Liver (tissue), 9 donors: ENCODE data around the gene MOB3B. TPM values are rescaled to one million over a fixed set of nuclear protein-coding genes. Genes with fewer than 3 reads are reported as not detected.

ENCODE experiments used
- DNase-seq: peaks from one replicate; pipeline ENCODE4 v3.0.0-alpha.2; 2017; ENCODE audit warnings: low spot score
- H3K27ac ChIP-seq, 2 donors: one replicate each; pipeline ENCODE4 v1.7.0; 2013; ENCODE audit warnings: inconsistent platforms in 2 of 2, low read length in 2 of 2, control low read depth in 1 of 2, low read depth in 1 of 2, mild to moderate bottlenecking in 1 of 2
- H3K27me3 ChIP-seq, 4 donors: one replicate each; pipeline versions ENCODE4 v1.6.1 to v1.7.0; 2013; ENCODE audit warnings: low read length in 3 of 4, inconsistent platforms in 1 of 4, mild to moderate bottlenecking in 1 of 4, moderate library complexity in 1 of 4; ENCODE audit not compliant: control insufficient read depth in 4 of 4, insufficient read depth in 4 of 4
- H3K36me3 ChIP-seq, 4 donors: one replicate each; pipeline versions ENCODE4 v1.6.1 to v1.7.0; 2013; ENCODE audit warnings: low read length in 3 of 4, mild to moderate bottlenecking in 3 of 4, low read depth in 1 of 4, moderate library complexity in 1 of 4; ENCODE audit not compliant: control insufficient read depth in 4 of 4, insufficient read depth in 3 of 4
- H3K4me1 ChIP-seq, 4 donors: one replicate each; pipeline versions ENCODE4 v1.6.1 to v1.7.0; 2013; ENCODE audit warnings: low read length in 3 of 4, mild to moderate bottlenecking in 3 of 4, moderate library complexity in 1 of 4; ENCODE audit not compliant: control insufficient read depth in 4 of 4, insufficient read depth in 4 of 4
- H3K4me3 ChIP-seq, 3 donors: one replicate each; pipeline versions ENCODE4 v1.6.1 to v1.7.0; 2013; ENCODE audit warnings: low read length in 3 of 3, control low read depth in 1 of 3, low read depth in 1 of 3, mild to moderate bottlenecking in 1 of 3
- H3K9ac ChIP-seq, 2 donors: one replicate each; pipeline ENCODE4 v1.7.0; 2013; ENCODE audit warnings: low read length in 2 of 2, mild to moderate bottlenecking in 2 of 2, moderate library complexity in 2 of 2, control low read depth in 1 of 2, low read depth in 1 of 2
- H3K9me3 ChIP-seq, 4 donors: one replicate each; pipeline versions ENCODE4 v1.6.1 to v1.7.0; 2013; ENCODE audit warnings: low read length in 3 of 4; ENCODE audit not compliant: control insufficient read depth in 4 of 4
- CTCF ChIP-seq: fragments of 150-350 bp; IDR thresholded peaks from 2 replicates; pipeline ENCODE4 v1.5.1; 2017; ENCODE audit warnings: improper control_type of control experiment, low read depth, low read length; ENCODE audit not compliant: missing input control
- EGR1 ChIP-seq, 2 donors: IDR thresholded peaks; 2 replicates each; pipeline ENCODE4 v1.6.1; 2016 to 2018; ENCODE audit warnings: antibody characterized with exemption in 2 of 2, low read depth in 2 of 2
- FOXA1 ChIP-seq: IDR thresholded peaks from 2 replicates; pipeline ENCODE4 v1.6.1; 2016; ENCODE audit warnings: antibody characterized with exemption
- FOXA2 ChIP-seq: IDR thresholded peaks from 2 replicates; pipeline ENCODE4 v1.6.1; 2016; ENCODE audit warnings: antibody characterized with exemption
- GABPA ChIP-seq, 2 donors: IDR thresholded peaks in 1 of 2; conservative IDR thresholded peaks in 1 of 2; 2 replicates each; pipeline ENCODE4 v1.6.1; 2016; ENCODE audit warnings: antibody characterized with exemption in 2 of 2, mild to moderate bottlenecking in 1 of 2, moderate library complexity in 1 of 2
- HNF4A ChIP-seq, 2 donors: conservative IDR thresholded peaks; 2 replicates each; pipeline ENCODE4 v1.6.1; 2016; ENCODE audit warnings: antibody characterized with exemption in 2 of 2, mild to moderate bottlenecking in 2 of 2
- HNF4G ChIP-seq: IDR thresholded peaks from 2 replicates; pipeline ENCODE4 v1.6.1; 2016; ENCODE audit warnings: antibody characterized with exemption
- JUND ChIP-seq, 2 donors: IDR thresholded peaks; 2 replicates each; pipeline ENCODE4 v1.6.1; 2016; ENCODE audit warnings: antibody characterized with exemption in 2 of 2
- MAX ChIP-seq: IDR thresholded peaks from 2 replicates; pipeline ENCODE4 v1.6.1; 2016; ENCODE audit warnings: antibody characterized with exemption
- NR2F2 ChIP-seq: IDR thresholded peaks from 2 replicates; pipeline ENCODE4 v1.6.1; 2016; ENCODE audit warnings: antibody characterized with exemption
- RAD21 ChIP-seq, 2 donors: IDR thresholded peaks; 2 replicates each; pipeline ENCODE4 v1.6.1; 2016; ENCODE audit warnings: antibody characterized with exemption in 2 of 2, mild to moderate bottlenecking in 2 of 2
- RXRA ChIP-seq, 2 donors: IDR thresholded peaks; 2 replicates each; pipeline ENCODE4 v1.6.1; 2017 to 2018; ENCODE audit warnings: antibody characterized with exemption in 2 of 2, mild to moderate bottlenecking in 1 of 2
- SP1 ChIP-seq: IDR thresholded peaks from 2 replicates; pipeline ENCODE4 v1.6.1; 2018; ENCODE audit warnings: antibody characterized with exemption, mild to moderate bottlenecking
- TAF1 ChIP-seq: conservative IDR thresholded peaks from 2 replicates; pipeline ENCODE4 v1.6.1; 2016; ENCODE audit warnings: antibody characterized with exemption, mild to moderate bottlenecking
- YY1 ChIP-seq: IDR thresholded peaks from 2 replicates; pipeline ENCODE4 v1.6.1; 2016; ENCODE audit warnings: antibody characterized with exemption, mild to moderate bottlenecking
- WGBS: extraction: QIAGEN DNeasy Blood & Tissue Kit; methylation state at CpG from one replicate; pipeline ENCODE4 v1.1.7; 2013; 5-methylcytosine and 5-hydroxymethylcytosine counted together
- polyA plus RNA-seq, 2 donors: library from polyadenylated mRNA; stranded (reverse) in 1 of 2; unstranded in 1 of 2; fragments of 200-250 nt in 1 of 2; fragments of >200 nt in 1 of 2; fragmentation: Nextera tagmentation in 1 of 2; extraction: Ambion mirVana in 1 of 2; gene quantifications; one replicate each; pipeline versions ENCODE4 v1.2.1 to v1.2.3, GENCODE V29; 2013 to 2015
- total RNA-seq, 2 donors: library from RNA; depleted of rRNA; stranded (reverse); fragments of >200 nt; gene quantifications; one replicate each; pipeline ENCODE4 v1.2.3, GENCODE V29; 2014
- TF ChIP-seq, protein P1 (sequence below): IDR thresholded peaks from 2 replicates; pipeline ENCODE4 v1.6.1; 2016; ENCODE audit warnings: antibody characterized with exemption, mild to moderate bottlenecking
- TF ChIP-seq, protein P2 (sequence below): IDR thresholded peaks from 2 replicates; pipeline ENCODE4 v1.6.1; 2016; ENCODE audit warnings: antibody characterized with exemption
- TF ChIP-seq, protein P3 (sequence below): IDR thresholded peaks from 2 replicates; pipeline ENCODE4 v1.6.1; 2016; ENCODE audit warnings: antibody characterized with exemption
- donor health status: healthy.
- donor health status: healthy.
- donor health status: healthy.
- donor health status: healthy.
- donor health status: healthy.

The MOB3B gene
- total and polyA plus RNA-seq, 4 donors = 0.36 to 1.1 (median 0.76) TPM

DNA sequence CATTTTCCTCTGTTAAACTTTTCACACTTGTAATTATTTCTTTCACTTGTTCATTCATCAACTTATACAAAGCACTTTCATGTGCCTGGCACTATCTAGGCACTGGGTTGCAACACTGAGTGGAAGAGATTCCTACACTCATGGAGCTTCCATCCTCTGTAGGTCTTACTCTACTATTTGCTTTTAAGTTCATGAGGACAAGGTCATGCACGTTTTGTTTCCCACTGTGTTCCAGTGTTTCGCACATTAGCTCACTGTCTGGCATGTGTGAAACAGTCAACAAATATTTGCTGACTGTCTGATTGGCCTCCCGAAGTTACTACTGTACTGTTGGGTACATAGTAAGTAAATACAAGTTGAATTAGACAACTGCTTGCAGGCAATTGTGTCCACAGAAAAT lies 93.4 kb downstream of the MOB3B start:
- TF ChIP-seq GABPA (IDR thresholded peaks at IDR 0.05 in 1 of 2, conservative IDR thresholded peaks at IDR 0.05 in 1 of 2) (peak in 1 of 2 donors; percentile 46), NR2F2 (no peak), HNF4A (conservative IDR thresholded peaks at IDR 0.05) (peak; percentile 79 to 94), HNF4G (peak; percentile 62), TAF1 (no peak), YY1 (peak; percentile 72), EGR1 (IDR thresholded peaks at IDR 0.05; ENCODE audit: low read depth in 2 of 2) (peak in 1 of 2 donors; percentile 85), MAX (peak; percentile 92), FOXA1 (peak; percentile 91), SP1 (peak; percentile 82), JUND (IDR thresholded peaks at IDR 0.05) (peak; percentile 64 to 90), RAD21 (IDR thresholded peaks at IDR 0.05) (peak; percentile 60 to 69), CTCF (no peak), FOXA2 (peak; percentile 95), RXRA (IDR thresholded peaks at IDR 0.05) (peak; percentile 91 to 98)
- TF ChIP-seq, protein P1, sequence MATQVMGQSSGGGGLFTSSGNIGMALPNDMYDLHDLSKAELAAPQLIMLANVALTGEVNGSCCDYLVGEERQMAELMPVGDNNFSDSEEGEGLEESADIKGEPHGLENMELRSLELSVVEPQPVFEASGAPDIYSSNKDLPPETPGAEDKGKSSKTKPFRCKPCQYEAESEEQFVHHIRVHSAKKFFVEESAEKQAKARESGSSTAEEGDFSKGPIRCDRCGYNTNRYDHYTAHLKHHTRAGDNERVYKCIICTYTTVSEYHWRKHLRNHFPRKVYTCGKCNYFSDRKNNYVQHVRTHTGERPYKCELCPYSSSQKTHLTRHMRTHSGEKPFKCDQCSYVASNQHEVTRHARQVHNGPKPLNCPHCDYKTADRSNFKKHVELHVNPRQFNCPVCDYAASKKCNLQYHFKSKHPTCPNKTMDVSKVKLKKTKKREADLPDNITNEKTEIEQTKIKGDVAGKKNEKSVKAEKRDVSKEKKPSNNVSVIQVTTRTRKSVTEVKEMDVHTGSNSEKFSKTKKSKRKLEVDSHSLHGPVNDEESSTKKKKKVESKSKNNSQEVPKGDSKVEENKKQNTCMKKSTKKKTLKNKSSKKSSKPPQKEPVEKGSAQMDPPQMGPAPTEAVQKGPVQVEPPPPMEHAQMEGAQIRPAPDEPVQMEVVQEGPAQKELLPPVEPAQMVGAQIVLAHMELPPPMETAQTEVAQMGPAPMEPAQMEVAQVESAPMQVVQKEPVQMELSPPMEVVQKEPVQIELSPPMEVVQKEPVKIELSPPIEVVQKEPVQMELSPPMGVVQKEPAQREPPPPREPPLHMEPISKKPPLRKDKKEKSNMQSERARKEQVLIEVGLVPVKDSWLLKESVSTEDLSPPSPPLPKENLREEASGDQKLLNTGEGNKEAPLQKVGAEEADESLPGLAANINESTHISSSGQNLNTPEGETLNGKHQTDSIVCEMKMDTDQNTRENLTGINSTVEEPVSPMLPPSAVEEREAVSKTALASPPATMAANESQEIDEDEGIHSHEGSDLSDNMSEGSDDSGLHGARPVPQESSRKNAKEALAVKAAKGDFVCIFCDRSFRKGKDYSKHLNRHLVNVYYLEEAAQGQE = no peak
- TF ChIP-seq, protein P2, sequence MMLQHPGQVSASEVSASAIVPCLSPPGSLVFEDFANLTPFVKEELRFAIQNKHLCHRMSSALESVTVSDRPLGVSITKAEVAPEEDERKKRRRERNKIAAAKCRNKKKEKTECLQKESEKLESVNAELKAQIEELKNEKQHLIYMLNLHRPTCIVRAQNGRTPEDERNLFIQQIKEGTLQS = peak; percentile 21
- TF ChIP-seq, protein P3, sequence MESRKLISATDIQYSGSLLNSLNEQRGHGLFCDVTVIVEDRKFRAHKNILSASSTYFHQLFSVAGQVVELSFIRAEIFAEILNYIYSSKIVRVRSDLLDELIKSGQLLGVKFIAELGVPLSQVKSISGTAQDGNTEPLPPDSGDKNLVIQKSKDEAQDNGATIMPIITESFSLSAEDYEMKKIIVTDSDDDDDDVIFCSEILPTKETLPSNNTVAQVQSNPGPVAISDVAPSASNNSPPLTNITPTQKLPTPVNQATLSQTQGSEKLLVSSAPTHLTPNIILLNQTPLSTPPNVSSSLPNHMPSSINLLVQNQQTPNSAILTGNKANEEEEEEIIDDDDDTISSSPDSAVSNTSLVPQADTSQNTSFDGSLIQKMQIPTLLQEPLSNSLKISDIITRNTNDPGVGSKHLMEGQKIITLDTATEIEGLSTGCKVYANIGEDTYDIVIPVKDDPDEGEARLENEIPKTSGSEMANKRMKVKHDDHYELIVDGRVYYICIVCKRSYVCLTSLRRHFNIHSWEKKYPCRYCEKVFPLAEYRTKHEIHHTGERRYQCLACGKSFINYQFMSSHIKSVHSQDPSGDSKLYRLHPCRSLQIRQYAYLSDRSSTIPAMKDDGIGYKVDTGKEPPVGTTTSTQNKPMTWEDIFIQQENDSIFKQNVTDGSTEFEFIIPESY = peak; percentile 89
- Histone ChIP-seq H3K9ac (no peak overlapping the region), H3K27me3 (no peaks in the 10 kb centered on the region), H3K4me1 (peaks cover 0 to 11% (median 3%) of the 10 kb centered on the region in 4 donors), H3K36me3 (no peaks in the 10 kb centered on the region), H3K9me3 (no peaks in the 10 kb centered on the region), H3K4me3 (no peak overlapping the region), H3K27ac (no peak overlapping the region)
- DNase-seq = no peak
- WGBS = 31% methylated on average over 3 of the region's 3 CpGs
